Gastroesophageal sphincter (tissue), 2 donors: ENCODE measurements around the gene ARHGAP6.

Experiments used
- EP300 ChIP-seq: sonication (generic); formaldehyde crosslinking; IDR thresholded peaks from one replicate; pipeline ENCODE4 v1.6.1; 2017; ENCODE audit warnings: antibody characterized with exemption, mild to moderate bottlenecking
- POLR2A ChIP-seq, 2 donors: fragments of 450-650 bp; IDR thresholded peaks; one replicate each; pipeline ENCODE4 v1.6.1; 2017; ENCODE audit warnings: antibody characterized with exemption in 2 of 2, mild to moderate bottlenecking in 2 of 2, moderate library complexity in 1 of 2

GRCh38 chrX:11555759-11556158 lies 110.0 kb downstream of the ARHGAP6 start:
- no peak for TF ChIP-seq POLR2A (IDR thresholded peaks at IDR 0.05)
- no peak for TF ChIP-seq EP300
